ENCODE measurements around the gene PLS3.
A peak's percentile ranks its signal among the peaks of the same experiment; 100 is the strongest.

The PLS3 gene

DNA sequence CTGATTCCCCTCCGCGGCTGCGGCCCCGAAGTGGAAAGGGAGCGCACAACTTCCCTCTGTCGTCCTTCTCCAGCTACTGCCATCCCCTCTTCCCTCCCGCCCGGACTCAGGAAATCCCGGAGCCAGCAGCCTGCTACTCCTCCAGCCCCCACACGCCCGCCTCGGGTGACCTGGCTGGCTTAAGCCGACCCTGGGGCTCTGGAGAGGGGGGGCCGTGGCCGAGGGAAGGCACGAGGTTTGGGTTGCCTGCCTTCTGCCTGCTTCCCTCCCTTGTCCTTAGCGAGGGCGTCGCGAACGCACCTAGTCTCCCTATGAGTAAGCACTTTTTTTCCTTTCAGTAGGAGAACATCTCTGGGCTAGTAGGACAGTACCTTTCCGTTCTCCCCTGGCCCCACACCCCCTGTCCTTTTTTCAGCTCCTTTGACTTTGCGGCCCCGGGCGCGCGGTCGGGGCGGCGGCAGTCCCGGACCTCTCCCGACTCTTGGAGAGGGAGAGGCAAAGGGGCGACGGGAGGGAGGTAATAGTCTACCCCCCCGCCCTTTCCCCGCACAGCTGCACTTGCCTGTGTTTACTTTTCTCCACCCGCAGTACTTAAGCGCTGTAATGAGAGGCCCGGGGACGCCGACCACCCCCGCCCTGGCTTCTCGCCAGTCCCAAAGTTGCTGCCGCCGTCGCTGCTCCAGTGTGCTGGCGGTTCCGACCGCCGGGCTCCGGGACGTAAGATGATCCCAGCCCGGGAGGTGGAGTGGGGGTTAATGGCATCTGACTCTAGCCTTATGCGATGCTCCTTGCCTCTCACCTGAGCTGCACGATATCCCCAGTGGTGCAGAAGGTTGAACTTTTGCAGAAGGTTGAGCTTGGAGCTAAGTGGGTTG, 868 bp downstream of the PLS3 start:
- Histone ChIP-seq H3K9ac (ENCODE audit: insufficient read length) (peak overlapping the region; percentile 70), H3K27ac (peak overlapping the region; percentile 36; the same call in 1 of the 2 replicates), H3K4me3 (peak overlapping the region; percentile 84), H3K36me3 (ENCODE audit: insufficient read depth, low read length) (no peaks in the 10 kb centered on the region), H3K9me3 (ENCODE audit: low read depth, low read length) (no peaks in the 10 kb centered on the region)
- TF ChIP-seq FOXP2 (optimal IDR thresholded peaks at IDR 0.05; ENCODE audit: control extremely low read depth, extremely low read length, insufficient read depth) (no peak), POLR2AphosphoS5 (IDR thresholded peaks at IDR 0.05; ENCODE audit: borderline replicate concordance, low read depth, low read length) (no peak), EZH2 (IDR thresholded peaks at IDR 0.05) (no peak)
- DNase-seq (ENCODE audit: low read depth, low spot score) = no peak

DNA sequence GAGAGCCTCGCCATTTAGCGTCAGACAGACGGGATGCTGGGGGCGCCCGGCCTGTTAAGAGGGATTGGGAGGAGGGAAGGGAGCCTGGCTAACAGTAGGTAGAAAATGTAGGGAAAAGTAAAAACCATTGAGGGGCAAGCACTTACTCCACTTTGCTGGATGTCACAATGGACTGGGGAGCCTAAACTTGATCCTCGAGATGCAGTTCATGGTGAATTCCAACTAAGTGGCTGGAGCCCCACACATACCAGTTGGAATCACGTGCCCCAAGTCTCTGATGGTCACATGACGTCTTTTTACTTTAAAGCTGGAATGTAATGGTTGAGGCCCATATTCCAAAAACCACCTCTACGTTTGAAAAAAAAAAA, 1.5 kb downstream of the PLS3 start:
- no peak overlapping the region for H3K27ac ChIP-seq
- no peaks in the 10 kb centered on the region for H3K9me3 ChIP-seq (ENCODE audit: low read depth, low read length)
- no peak for DNase-seq (ENCODE audit: low read depth, low spot score)
- no peaks in the 10 kb centered on the region for H3K36me3 ChIP-seq (ENCODE audit: insufficient read depth, low read length)
- peak overlapping the region; percentile 84 for H3K4me3 ChIP-seq
- no peak for TF ChIP-seq EZH2 (IDR thresholded peaks at IDR 0.05)
- no peak for TF ChIP-seq POLR2AphosphoS5 (IDR thresholded peaks at IDR 0.05; ENCODE audit: borderline replicate concordance, low read depth, low read length)
- TF ChIP-seq FOXP2 (optimal IDR thresholded peaks at IDR 0.05; ENCODE audit: control extremely low read depth, extremely low read length, insufficient read depth) = no peak
- peak overlapping the region; percentile 70 for H3K9ac ChIP-seq (ENCODE audit: insufficient read length)

DNA sequence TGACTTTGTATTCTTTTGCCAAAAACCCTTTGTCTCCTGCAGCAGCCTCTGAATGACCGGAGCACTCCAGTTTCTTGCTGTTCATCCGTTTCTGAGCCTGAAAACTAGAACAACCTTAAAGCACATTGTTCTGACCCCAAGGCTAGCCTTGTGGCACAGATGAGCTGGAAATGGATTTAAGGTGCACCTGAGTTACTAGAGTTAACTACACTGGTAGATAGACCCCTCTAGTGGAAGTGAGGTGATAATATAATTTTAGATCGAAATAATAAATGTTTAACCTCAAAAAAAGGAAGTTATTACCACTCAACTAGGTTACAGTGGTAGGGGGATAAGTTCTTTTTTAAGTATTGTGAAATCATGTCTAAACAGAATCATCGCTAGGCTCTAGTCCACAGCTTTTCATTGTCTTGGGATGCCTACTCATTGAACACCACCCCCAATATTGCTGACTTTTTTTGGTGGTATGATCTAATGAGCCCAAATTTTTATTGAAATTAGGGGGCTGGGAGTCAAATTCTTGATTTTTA, 2.7 kb downstream of the PLS3 start:
- no peaks in the 10 kb centered on the region for H3K9me3 ChIP-seq (ENCODE audit: low read depth, low read length)
- TF ChIP-seq EZH2 (IDR thresholded peaks at IDR 0.05) (no peak), FOXP2 (optimal IDR thresholded peaks at IDR 0.05; ENCODE audit: control extremely low read depth, extremely low read length, insufficient read depth) (no peak), POLR2AphosphoS5 (IDR thresholded peaks at IDR 0.05; ENCODE audit: borderline replicate concordance, low read depth, low read length) (no peak)
- no peaks in the 10 kb centered on the region for H3K36me3 ChIP-seq (ENCODE audit: insufficient read depth, low read length)
- H3K4me3 ChIP-seq = no peak overlapping the region
- no peak for DNase-seq (ENCODE audit: low read depth, low spot score)
- no peak overlapping the region for H3K27ac ChIP-seq
- H3K9ac ChIP-seq (ENCODE audit: insufficient read length) = no peak overlapping the region

DNA sequence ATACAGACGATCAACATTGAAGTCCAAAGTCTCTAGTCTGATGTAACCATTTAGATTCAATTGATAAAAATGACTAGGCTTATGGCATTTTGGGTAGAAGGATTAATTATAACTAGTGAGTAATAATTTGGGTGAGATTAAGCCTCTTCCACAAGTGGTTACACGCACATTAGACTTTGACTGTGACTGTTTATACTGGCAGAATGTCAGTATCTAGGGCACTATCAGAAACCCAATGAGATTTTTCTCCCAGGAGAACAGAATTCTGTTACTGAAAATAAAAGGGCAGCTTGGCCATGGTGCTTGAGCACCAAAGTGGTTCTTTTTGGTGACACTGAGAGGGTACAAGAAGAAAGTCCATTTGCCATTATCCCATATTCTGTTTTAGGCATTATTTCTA, 3.3 kb downstream of the PLS3 start:
- no peak for TF ChIP-seq EZH2 (IDR thresholded peaks at IDR 0.05)
- TF ChIP-seq FOXP2 (optimal IDR thresholded peaks at IDR 0.05; ENCODE audit: control extremely low read depth, extremely low read length, insufficient read depth) = no peak
- no peak for TF ChIP-seq POLR2AphosphoS5 (IDR thresholded peaks at IDR 0.05; ENCODE audit: borderline replicate concordance, low read depth, low read length)
- Histone ChIP-seq H3K9ac (ENCODE audit: insufficient read length) (no peak overlapping the region), H3K4me3 (no peak overlapping the region), H3K9me3 (ENCODE audit: low read depth, low read length) (no peaks in the 10 kb centered on the region), H3K36me3 (ENCODE audit: insufficient read depth, low read length) (no peaks in the 10 kb centered on the region), H3K27ac (no peak overlapping the region)
- no peak for DNase-seq (ENCODE audit: low read depth, low spot score)

DNA sequence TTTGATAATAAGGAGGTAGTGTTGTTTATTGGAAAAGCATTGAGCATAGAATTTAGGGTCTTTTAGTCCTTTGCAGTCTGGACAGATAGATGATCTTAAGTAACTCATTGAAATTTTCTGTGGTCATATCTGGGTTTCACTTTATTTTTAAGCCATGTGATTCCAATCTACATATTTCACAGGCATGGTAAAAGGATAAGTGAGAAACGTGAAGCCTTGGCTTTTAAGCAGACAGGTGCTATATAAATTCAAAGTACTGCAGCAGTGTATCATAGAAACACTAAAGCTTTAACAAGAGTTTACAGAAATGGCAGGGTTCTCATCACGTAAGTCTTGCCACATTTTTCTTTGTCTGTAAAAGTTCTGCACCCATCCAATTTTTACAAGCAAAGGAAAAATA, 4.9 kb downstream of the PLS3 start:
- H3K4me3 ChIP-seq = no peak overlapping the region
- H3K9ac ChIP-seq (ENCODE audit: insufficient read length) = no peak overlapping the region

DNA sequence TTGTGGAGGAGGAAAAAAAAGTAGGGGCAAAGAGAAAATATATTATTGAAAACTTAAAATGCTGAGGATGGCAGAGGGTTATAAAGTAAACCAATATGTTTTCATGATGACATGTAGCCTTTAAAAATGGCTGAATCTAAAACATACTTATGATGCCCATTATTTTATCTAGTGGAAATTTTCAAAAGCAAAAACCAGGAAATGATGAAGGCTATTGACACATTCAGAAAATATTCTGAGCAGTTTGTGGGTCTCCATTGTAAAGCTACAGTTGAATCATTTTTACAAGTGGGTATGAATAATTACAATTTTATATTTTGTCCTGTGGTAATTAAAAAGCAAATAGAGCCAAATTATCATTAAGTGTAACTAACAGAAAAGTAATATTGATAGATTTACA, 10.7 kb downstream of the PLS3 start:
- H3K9me3 ChIP-seq (ENCODE audit: low read depth, low read length) = no peaks in the 10 kb centered on the region
- H3K36me3 ChIP-seq (ENCODE audit: insufficient read depth, low read length) = peaks cover 4% of the 10 kb centered on the region; the same call in 1 of the 2 replicates
- H3K9ac ChIP-seq (ENCODE audit: insufficient read length) = no peak overlapping the region
- H3K4me3 ChIP-seq = no peak overlapping the region
- H3K27ac ChIP-seq = no peak overlapping the region
- no peak for TF ChIP-seq FOXP2 (optimal IDR thresholded peaks at IDR 0.05; ENCODE audit: control extremely low read depth, extremely low read length, insufficient read depth)
- TF ChIP-seq POLR2AphosphoS5 (IDR thresholded peaks at IDR 0.05; ENCODE audit: borderline replicate concordance, low read depth, low read length) = no peak
- TF ChIP-seq EZH2 (IDR thresholded peaks at IDR 0.05) = no peak
- no peak for DNase-seq (ENCODE audit: low read depth, low spot score)

More for the DNA sequence above, 4.9 kb downstream of the PLS3 start:
- H3K27ac ChIP-seq = no peak overlapping the region
- DNase-seq (ENCODE audit: low read depth, low spot score) = no peak
- no peaks in the 10 kb centered on the region for H3K36me3 ChIP-seq (ENCODE audit: insufficient read depth, low read length)
- no peak for TF ChIP-seq POLR2AphosphoS5 (IDR thresholded peaks at IDR 0.05; ENCODE audit: borderline replicate concordance, low read depth, low read length)
- TF ChIP-seq EZH2 (IDR thresholded peaks at IDR 0.05) = no peak
- TF ChIP-seq FOXP2 (optimal IDR thresholded peaks at IDR 0.05; ENCODE audit: control extremely low read depth, extremely low read length, insufficient read depth) = no peak
- H3K9me3 ChIP-seq (ENCODE audit: low read depth, low read length) = no peaks in the 10 kb centered on the region

DNA sequence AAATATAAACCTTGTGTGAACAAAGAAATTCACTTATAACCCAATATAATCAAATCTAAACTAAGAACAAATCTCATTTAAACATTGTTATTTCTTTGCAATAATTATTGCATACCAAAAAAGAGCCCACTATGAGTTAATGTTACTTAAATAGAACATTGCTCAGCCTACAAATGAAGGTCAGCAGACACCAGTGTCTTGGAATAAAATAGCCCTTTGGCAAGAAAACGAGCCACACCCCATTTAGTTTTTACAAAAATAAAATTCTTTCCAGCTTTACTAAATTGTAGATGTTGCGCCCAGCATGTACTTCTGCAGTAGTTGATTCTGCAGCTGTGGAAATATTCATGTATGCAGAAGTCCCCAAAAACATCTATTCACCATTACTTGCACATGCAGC, 12.2 kb downstream of the PLS3 start:
- H3K9ac ChIP-seq (ENCODE audit: insufficient read length) = no peak overlapping the region
- peaks cover 4% of the 10 kb centered on the region; the same call in 1 of the 2 replicates for H3K36me3 ChIP-seq (ENCODE audit: insufficient read depth, low read length)
- TF ChIP-seq FOXP2 (optimal IDR thresholded peaks at IDR 0.05; ENCODE audit: control extremely low read depth, extremely low read length, insufficient read depth) = no peak
- no peak for TF ChIP-seq EZH2 (IDR thresholded peaks at IDR 0.05)
- TF ChIP-seq POLR2AphosphoS5 (IDR thresholded peaks at IDR 0.05; ENCODE audit: borderline replicate concordance, low read depth, low read length) = no peak
- no peak for DNase-seq (ENCODE audit: low read depth, low spot score)
- no peak overlapping the region for H3K4me3 ChIP-seq
- no peaks in the 10 kb centered on the region for H3K9me3 ChIP-seq (ENCODE audit: low read depth, low read length)
- H3K27ac ChIP-seq = no peak overlapping the region

DNA sequence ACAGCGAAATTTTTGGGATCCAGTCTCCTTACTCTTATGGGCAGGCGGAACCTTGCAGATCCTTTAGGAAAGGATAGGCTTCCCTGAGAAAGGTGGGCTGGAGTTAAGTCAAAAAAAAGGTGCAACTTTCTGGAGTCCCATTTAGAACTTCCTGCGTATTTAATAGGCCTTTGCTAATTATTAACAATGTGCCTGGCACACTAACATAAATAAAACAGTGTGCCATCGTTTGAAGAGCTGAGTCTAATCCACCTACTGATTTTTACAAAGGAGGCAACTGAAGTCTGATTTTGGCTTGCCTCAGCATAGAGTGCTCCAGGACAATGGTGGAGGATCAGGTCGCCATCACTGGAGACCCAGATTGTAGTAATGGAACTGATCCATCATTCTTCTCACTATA, 15.7 kb downstream of the PLS3 start:
- TF ChIP-seq EZH2 (IDR thresholded peaks at IDR 0.05) (no peak), FOXP2 (optimal IDR thresholded peaks at IDR 0.05; ENCODE audit: control extremely low read depth, extremely low read length, insufficient read depth) (no peak), POLR2AphosphoS5 (IDR thresholded peaks at IDR 0.05; ENCODE audit: borderline replicate concordance, low read depth, low read length) (no peak)
- Histone ChIP-seq H3K27ac (no peak overlapping the region), H3K36me3 (ENCODE audit: insufficient read depth, low read length) (peaks cover 4% of the 10 kb centered on the region; the same call in 1 of the 2 replicates), H3K9me3 (ENCODE audit: low read depth, low read length) (no peaks in the 10 kb centered on the region), H3K4me3 (no peak overlapping the region), H3K9ac (ENCODE audit: insufficient read length) (no peak overlapping the region)
- no peak for DNase-seq (ENCODE audit: low read depth, low spot score)
